OCI-LY1 (cell line): ENCODE results near the gene SLC35B2.
"Not testable (repeated sequence)": the region's sequence is repeated elsewhere in the genome, so short reads cannot be mapped to it uniquely, and the experiment has no call there.

Experiments
- H2AFZ ChIP-seq: fragments of 200-600 bp; sonication (generic), shearing (Covaris generic); 2 replicates; pipeline ENCODE4 v1.6.0; 2014; ENCODE audit warnings: antibody characterized with exemption, mild to moderate bottlenecking, low read length
- H3F3A ChIP-seq: fragments of 200-600 bp; sonication (generic), shearing (Covaris generic); 2 replicates; pipeline ENCODE4 v1.6.0; 2014; ENCODE audit warnings: mild to moderate bottlenecking, antibody characterized with exemption, low read length, moderate library complexity; ENCODE audit not compliant: insufficient read depth
- H3K27ac ChIP-seq: fragments of 200-600 bp; sonication (generic); 2 replicates; pipeline ENCODE4 v1.5.1; 2014; ENCODE audit warnings: low read length, mixed run types, mild to moderate bottlenecking, low read depth; ENCODE audit not compliant: poor library complexity, severe bottlenecking
- H3K27me3 ChIP-seq: fragments of 200-600 bp; sonication (generic); 2 replicates; pipeline ENCODE4 v1.6.0; 2014; ENCODE audit warnings: antibody characterized with exemption, mild to moderate bottlenecking, low read length, moderate library complexity; ENCODE audit not compliant: insufficient read depth
- H3K36me3 ChIP-seq: fragments of 200-600 bp; sonication (generic); 2 replicates; pipeline ENCODE4 v1.6.1; 2014; ENCODE audit warnings: mild to moderate bottlenecking, antibody characterized with exemption, low read length, moderate library complexity, mixed read lengths; ENCODE audit not compliant: insufficient read depth
- H3K4me1 ChIP-seq: fragments of 200-600 bp; sonication (generic); 2 replicates; pipeline ENCODE4 v1.5.1; 2014; ENCODE audit warnings: mild to moderate bottlenecking, low read length, moderate library complexity; ENCODE audit not compliant: insufficient read depth, severe bottlenecking
- H3K4me2 ChIP-seq: fragments of 200-600 bp; sonication (generic), shearing (Covaris generic); 2 replicates; pipeline ENCODE4 v1.6.1; 2014; ENCODE audit warnings: low read length
- H3K4me3 ChIP-seq: fragments of 200-600 bp; sonication (generic); 2 replicates; pipeline ENCODE4 v1.5.1; 2014; ENCODE audit warnings: low read length, low read depth, mild to moderate bottlenecking, mixed read lengths; ENCODE audit not compliant: poor library complexity, severe bottlenecking
- H3K79me2 ChIP-seq: fragments of 200-600 bp; shearing (Covaris generic); 2 replicates; pipeline ENCODE4 v1.6.1; 2016; ENCODE audit warnings: mixed run types, low read length, mixed read lengths; ENCODE audit not compliant: insufficient read depth
- H3K9ac ChIP-seq: fragments of 200-600 bp; sonication (generic), shearing (Covaris generic); 2 replicates; pipeline ENCODE4 v1.6.1; 2014; ENCODE audit warnings: mild to moderate bottlenecking, low read length, mixed read lengths
- H3K9me2 ChIP-seq: fragments of 200-600 bp; sonication (generic), shearing (Covaris generic); 2 replicates; pipeline ENCODE4 v1.6.1; 2014; ENCODE audit warnings: low read depth, mild to moderate bottlenecking, low read length, mixed read lengths
- H3K9me3 ChIP-seq: fragments of 200-600 bp; shearing (Covaris generic); 2 replicates; pipeline ENCODE4 v1.6.1; 2014; ENCODE audit warnings: low read length, mixed read lengths
- H4K20me1 ChIP-seq: fragments of 200-600 bp; sonication (generic), shearing (Covaris generic); 2 replicates; pipeline ENCODE4 v1.6.0; 2016; ENCODE audit warnings: mild to moderate bottlenecking, low read length; ENCODE audit not compliant: insufficient read depth
- EZH2 ChIP-seq: fragments of 200-600 bp; sonication (generic), shearing (Covaris generic); IDR thresholded peaks from 2 replicates; pipeline ENCODE4 v1.8.0; 2017; ENCODE audit warnings: borderline replicate concordance, mixed run types, mild to moderate bottlenecking, antibody characterized with exemption, low read length, moderate library complexity, mixed read lengths
- TF ChIP-seq, protein P1 (sequence below): fragments of 200-600 bp; sonication (generic), shearing (Covaris generic); IDR thresholded peaks from 2 replicates; pipeline ENCODE4 v1.5.1; 2017; ENCODE audit warnings: mild to moderate bottlenecking, antibody characterized with exemption, low read length, moderate library complexity, mixed read lengths

The SLC35B2 gene

DNA sequence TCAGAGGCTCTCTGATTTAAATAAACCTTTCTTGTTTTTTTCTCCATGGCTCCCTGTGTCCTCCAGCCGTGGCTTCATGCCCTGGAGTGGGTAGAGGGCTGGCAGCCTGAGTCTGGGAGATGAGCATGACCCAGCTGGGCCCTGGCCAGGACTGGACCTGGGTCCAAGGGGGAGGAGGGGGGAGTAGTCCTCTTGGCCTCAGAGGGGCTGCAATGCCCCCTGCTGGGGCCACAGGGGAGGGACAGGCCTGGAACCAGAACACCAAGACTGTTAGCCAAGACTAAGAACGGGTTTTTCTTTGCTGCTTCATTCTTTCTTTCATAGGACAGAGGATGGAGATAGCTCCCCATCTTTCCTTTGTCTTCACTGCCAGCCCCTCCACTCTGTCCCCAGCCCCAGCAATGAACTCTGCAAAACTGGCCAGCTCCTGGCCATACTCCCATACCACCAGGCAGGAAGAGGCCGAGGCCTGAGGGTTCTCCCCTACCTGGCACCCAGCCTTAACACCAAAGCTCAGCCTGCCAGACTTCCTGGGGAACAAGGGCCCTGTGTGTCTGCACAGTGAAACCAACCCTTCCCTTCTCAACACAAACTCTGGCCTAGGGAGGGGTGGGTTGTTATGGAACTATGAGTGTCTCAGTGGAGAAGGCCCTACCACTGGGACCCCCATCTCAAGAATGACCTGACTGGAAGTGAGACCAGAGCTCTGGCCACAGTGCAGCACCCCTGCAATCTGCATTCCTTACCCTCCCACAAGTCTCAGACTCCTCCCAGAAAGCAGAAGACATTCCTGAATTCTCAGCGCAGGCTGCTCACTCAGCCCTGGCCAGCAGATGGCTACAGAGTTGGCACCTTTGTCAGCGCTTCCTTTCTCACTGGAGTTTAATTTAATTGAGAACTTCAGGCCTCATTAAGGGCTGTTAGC lies 23.0 kb downstream of the SLC35B2 start:
- Histone ChIP-seq H3K4me3 (no peak overlapping the region), H3K9ac (no peak overlapping the region), H3K27me3 (no peaks in the 10 kb centered on the region), H3F3A (no peaks in the 10 kb centered on the region), H2AFZ (no peak overlapping the region), H3K4me1 (peaks cover 9% of the 10 kb centered on the region), H3K4me2 (no peak overlapping the region), H3K27ac (no peak overlapping the region), H4K20me1 (no peaks in the 10 kb centered on the region), H3K36me3 (peaks cover 59% of the 10 kb centered on the region), H3K9me3 (no peaks in the 10 kb centered on the region), H3K9me2 (no peaks in the 10 kb centered on the region), H3K79me2 (no peaks in the 10 kb centered on the region)
- TF ChIP-seq, protein P1, sequence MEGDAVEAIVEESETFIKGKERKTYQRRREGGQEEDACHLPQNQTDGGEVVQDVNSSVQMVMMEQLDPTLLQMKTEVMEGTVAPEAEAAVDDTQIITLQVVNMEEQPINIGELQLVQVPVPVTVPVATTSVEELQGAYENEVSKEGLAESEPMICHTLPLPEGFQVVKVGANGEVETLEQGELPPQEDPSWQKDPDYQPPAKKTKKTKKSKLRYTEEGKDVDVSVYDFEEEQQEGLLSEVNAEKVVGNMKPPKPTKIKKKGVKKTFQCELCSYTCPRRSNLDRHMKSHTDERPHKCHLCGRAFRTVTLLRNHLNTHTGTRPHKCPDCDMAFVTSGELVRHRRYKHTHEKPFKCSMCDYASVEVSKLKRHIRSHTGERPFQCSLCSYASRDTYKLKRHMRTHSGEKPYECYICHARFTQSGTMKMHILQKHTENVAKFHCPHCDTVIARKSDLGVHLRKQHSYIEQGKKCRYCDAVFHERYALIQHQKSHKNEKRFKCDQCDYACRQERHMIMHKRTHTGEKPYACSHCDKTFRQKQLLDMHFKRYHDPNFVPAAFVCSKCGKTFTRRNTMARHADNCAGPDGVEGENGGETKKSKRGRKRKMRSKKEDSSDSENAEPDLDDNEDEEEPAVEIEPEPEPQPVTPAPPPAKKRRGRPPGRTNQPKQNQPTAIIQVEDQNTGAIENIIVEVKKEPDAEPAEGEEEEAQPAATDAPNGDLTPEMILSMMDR: peak; percentile 89
- TF ChIP-seq EZH2: no peak

DNA sequence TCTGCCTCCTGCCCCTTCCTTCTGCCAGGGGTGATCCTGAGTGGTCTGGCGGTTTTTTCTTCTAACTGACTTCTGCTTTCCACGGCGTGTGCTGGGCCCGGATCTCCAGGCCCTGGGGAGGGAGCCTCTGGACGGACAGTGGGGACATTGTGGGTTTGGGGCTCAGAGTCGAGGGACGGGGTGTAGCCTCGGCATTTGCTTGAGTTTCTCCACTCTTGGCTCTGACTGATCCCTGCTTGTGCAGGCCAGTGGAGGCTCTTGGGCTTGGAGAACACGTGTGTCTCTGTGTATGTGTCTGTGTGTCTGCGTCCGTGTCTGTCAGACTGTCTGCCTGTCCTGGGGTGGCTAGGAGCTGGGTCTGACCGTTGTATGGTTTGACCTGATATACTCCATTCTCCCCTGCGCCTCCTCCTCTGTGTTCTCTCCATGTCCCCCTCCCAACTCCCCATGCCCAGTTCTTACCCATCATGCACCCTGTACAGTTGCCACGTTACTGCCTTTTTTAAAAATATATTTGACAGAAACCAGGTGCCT lies 23.7 kb downstream of the SLC35B2 start:
- TF ChIP-seq EZH2: no peak
- TF ChIP-seq, protein P1: no peak
- Histone ChIP-seq H2AFZ (no peak overlapping the region), H3K9ac (no peak overlapping the region), H3K4me3 (no peak overlapping the region), H3K4me1 (peaks cover 9% of the 10 kb centered on the region), H3F3A (no peaks in the 10 kb centered on the region), H3K9me3 (no peaks in the 10 kb centered on the region), H4K20me1 (no peaks in the 10 kb centered on the region), H3K27ac (no peak overlapping the region), H3K36me3 (peaks cover 66% of the 10 kb centered on the region), H3K27me3 (no peaks in the 10 kb centered on the region), H3K9me2 (no peaks in the 10 kb centered on the region), H3K79me2 (no peaks in the 10 kb centered on the region), H3K4me2 (no peak overlapping the region)

DNA sequence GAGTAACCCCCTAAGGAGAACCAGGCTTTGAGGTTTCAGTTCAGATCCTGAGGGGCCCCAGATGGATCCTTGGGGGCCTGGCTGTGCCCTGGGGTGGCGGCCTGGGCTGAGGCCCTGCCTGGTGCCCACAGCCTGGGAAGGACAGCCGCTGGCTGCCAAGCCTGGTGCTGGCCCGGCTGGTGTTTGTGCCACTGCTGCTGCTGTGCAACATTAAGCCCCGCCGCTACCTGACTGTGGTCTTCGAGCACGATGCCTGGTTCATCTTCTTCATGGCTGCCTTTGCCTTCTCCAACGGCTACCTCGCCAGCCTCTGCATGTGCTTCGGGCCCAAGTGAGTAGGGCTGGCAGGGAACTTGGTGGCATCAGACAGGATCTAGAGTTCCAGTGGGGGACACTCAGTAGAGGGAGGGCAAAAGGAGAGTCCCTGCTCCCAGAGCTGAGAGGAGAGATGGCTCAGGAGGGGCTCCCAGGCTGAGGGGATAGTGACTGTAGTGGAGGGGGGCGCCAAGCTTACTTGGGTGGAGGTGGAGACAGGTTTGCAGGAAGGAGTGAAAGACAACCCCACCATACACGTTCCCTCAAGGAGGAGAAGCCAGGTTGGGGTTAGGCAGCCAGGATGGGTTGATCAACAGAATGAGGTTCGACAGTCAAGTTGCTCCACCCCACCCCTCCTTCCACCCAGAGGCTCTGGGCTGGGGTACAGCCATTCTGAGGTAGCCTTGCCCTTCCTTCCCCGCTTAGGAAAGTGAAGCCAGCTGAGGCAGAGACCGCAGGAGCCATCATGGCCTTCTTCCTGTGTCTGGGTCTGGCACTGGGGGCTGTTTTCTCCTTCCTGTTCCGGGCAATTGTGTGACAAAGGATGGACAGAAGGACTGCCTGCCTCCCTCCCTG lies 24.4 kb downstream of the SLC35B2 start:
- no peak overlapping the region for H3K4me2 ChIP-seq
- H3K9me3 ChIP-seq: no peaks in the 10 kb centered on the region
- peaks cover 69% of the 10 kb centered on the region for H3K36me3 ChIP-seq

DNA sequence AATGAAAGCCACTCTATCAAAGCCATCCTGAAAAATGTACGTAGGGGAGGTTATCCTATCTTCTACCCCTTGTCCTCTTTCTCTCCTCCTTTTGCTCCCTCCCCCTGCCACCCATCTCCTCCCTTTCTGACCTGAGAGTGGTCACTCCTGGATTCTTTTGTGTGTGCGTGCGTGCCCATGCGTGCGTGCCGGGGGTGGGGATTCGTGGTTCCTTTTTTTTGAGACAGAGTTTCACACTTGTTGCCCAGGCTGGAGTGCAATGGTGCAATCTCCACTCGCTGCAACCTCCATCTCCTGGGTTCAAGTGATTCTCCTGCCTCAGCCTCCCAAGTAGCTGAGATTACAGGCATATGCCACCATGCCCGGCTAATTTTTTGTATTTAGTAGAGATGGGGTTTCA lies 25.9 kb downstream of the SLC35B2 start:
- not testable (repeated sequence) for H3K27ac ChIP-seq, H3K4me3 ChIP-seq, H3K9me2 ChIP-seq, H3K79me2 ChIP-seq, H2AFZ ChIP-seq, H4K20me1 ChIP-seq, H3K9me3 ChIP-seq, H3K4me1 ChIP-seq, H3K4me2 ChIP-seq, H3K27me3 ChIP-seq, H3F3A ChIP-seq, H3K9ac ChIP-seq
- H3K36me3 ChIP-seq: peaks cover 69% of the 10 kb centered on the region

More for the DNA sequence above, 24.4 kb downstream of the SLC35B2 start:
- Histone ChIP-seq H2AFZ (no peak overlapping the region), H3K27ac (no peak overlapping the region), H4K20me1 (no peaks in the 10 kb centered on the region), H3K79me2 (no peaks in the 10 kb centered on the region), H3F3A (no peaks in the 10 kb centered on the region), H3K4me3 (no peak overlapping the region), H3K27me3 (no peaks in the 10 kb centered on the region), H3K4me1 (peaks cover 9% of the 10 kb centered on the region), H3K9me2 (no peaks in the 10 kb centered on the region), H3K9ac (no peak overlapping the region)
- TF ChIP-seq, protein P1: no peak
- no peak for TF ChIP-seq EZH2
